GM12878 (cell line): ENCODE measurements around the gene RAB11A. TPM values are rescaled to one million over a fixed set of nuclear protein-coding genes. Genes with fewer than 3 reads are reported as not detected.

Experiments used
- ATAC-seq: fragments of 200-7000 bp; cut with Tn5 transposase; 3 replicates; pipeline ENCODE4 v1.9.1; 2020; ENCODE audit warnings: mild to moderate bottlenecking, moderate library complexity
- BruUV-seq: library from RNA; stranded (reverse); fragments of 400-500 nt; replicated peaks from 2 replicates; lab custom pipeline; 2021; lab: Mats Ljungman, UMichigan
- CTCF ChIA-PET: fragments of 300-600 bp; sonication (Branson Sonifier 250); formaldehyde crosslinking; extraction: SDS; loops from one replicate; lab custom pipeline; 2021; ENCODE audit warnings: inconsistent platforms; lab: Yijun Ruan, JAX
- POLR2A ChIA-PET: fragments of 350-600 bp; formaldehyde crosslinking; extraction: SDS; loops from one replicate; lab custom pipeline; 2021; ENCODE audit warnings: inconsistent platforms; lab: Charles Lee
- RAD21 ChIA-PET: fragments of 300-600 bp; sonication (Branson Sonifier 250); formaldehyde crosslinking; loops from one replicate; lab custom pipeline; 2023; ENCODE audit warnings: antibody characterized with exemption; ENCODE audit not compliant: unreplicated experiment; lab: Charles Lee
- SMC1A ChIA-PET: fragments of 300-600 bp; sonication (Branson Sonifier 250); formaldehyde crosslinking; loops from one replicate; lab custom pipeline; 2023; ENCODE audit not compliant: unreplicated experiment, uncharacterized antibody; lab: Charles Lee
- DNase-seq: peaks from one replicate; pipeline ENCODE4 v3.0.0-alpha.2; 2011; ENCODE audit warnings: low read depth, low spot score
- FAIRE-seq: peaks from 3 replicates; lab custom pipeline; 2011; peaks lifted over from hg19 to GRCh38; lab: Jason Lieb, UNC
- H2AFZ ChIP-seq: 2 replicates; pipeline ENCODE4 v1.6.0; 2011; ENCODE audit warnings: low read depth, low read length, control low read depth; ENCODE audit not compliant: control insufficient read depth
- H3K27ac ChIP-seq: 2 replicates; pipeline ENCODE4 v1.5.1; 2011; ENCODE audit warnings: control low read depth; ENCODE audit not compliant: control insufficient read depth, insufficient read depth
- H3K27me3 ChIP-seq, 2 experiments: replicated peaks in 1 of 2; 2 replicates each; pipeline versions ENCODE4 v1.6.0 to v1.6.1; 2011; ENCODE audit warnings: low read length in 1 of 2; ENCODE audit not compliant: control insufficient read depth in 2 of 2, insufficient read depth in 2 of 2
- H3K36me3 ChIP-seq, 2 experiments: 2 replicates each; pipeline ENCODE4 v1.5.1; 2011; ENCODE audit warnings: low read length in 1 of 2; ENCODE audit not compliant: control insufficient read depth in 2 of 2, insufficient read depth in 2 of 2
- H3K4me1 ChIP-seq: 2 replicates; pipeline ENCODE4 v1.6.1; 2011; ENCODE audit warnings: mild to moderate bottlenecking, low read length, moderate library complexity, mixed read lengths; ENCODE audit not compliant: control insufficient read depth, insufficient read depth
- H3K4me2 ChIP-seq: 2 replicates; pipeline ENCODE4 v1.6.0; 2011; ENCODE audit warnings: control low read depth; ENCODE audit not compliant: control insufficient read depth, insufficient read depth
- H3K4me3 ChIP-seq: fragments of 200-600 bp; sonication (generic); 2 replicates; pipeline ENCODE4 v1.5.1; 2016
- H3K79me2 ChIP-seq: 2 replicates; pipeline ENCODE4 v1.6.0; 2011; ENCODE audit warnings: low read length; ENCODE audit not compliant: control insufficient read depth, insufficient read depth
- H3K9ac ChIP-seq: 2 replicates; pipeline ENCODE4 v1.8.0; 2011; ENCODE audit warnings: low read length, control low read depth, mixed read lengths; ENCODE audit not compliant: control insufficient read depth, insufficient read depth
- H3K9me3 ChIP-seq: replicated peaks from 3 replicates; pipeline ENCODE4 v1.5.1; 2011; ENCODE audit warnings: mild to moderate bottlenecking, low read length; ENCODE audit not compliant: control insufficient read depth, insufficient read depth
- H4K20me1 ChIP-seq: 2 replicates; pipeline ENCODE4 v1.6.0; 2011; ENCODE audit not compliant: control insufficient read depth, insufficient read depth
- BACH1 ChIP-seq: fragments of 450-650 bp; IDR thresholded peaks from 2 replicates; pipeline ENCODE4 v1.6.1; 2017; ENCODE audit warnings: mild to moderate bottlenecking, borderline replicate concordance
- BHLHE40 ChIP-seq, 2 experiments: fragments of 450-650 bp in 1 of 2; IDR thresholded peaks; 2 replicates each; pipeline ENCODE4 v1.6.1; 2011 to 2017; ENCODE audit warnings: low read depth in 2 of 2, borderline replicate concordance in 1 of 2, improper control_type of control experiment in 1 of 2, low read length in 1 of 2, mild to moderate bottlenecking in 1 of 2
- CBX5 ChIP-seq: sonication (generic); IDR thresholded peaks from 2 replicates; pipeline ENCODE4 v1.6.1; 2016; ENCODE audit warnings: low read depth, moderate library complexity, mild to moderate bottlenecking, inconsistent platforms
- CREB1 ChIP-seq: IDR thresholded peaks from 2 replicates; pipeline ENCODE4 v1.6.1; 2012; ENCODE audit warnings: low read depth, mild to moderate bottlenecking, inconsistent platforms
- EP300 ChIP-seq, 2 experiments: fragments of 150-350 bp in 1 of 2; IDR thresholded peaks; 2 replicates each; pipeline ENCODE4 v1.6.1; 2011 to 2012; ENCODE audit warnings: low read depth in 2 of 2, low read length in 2 of 2, borderline replicate concordance in 1 of 2, improper control_type of control experiment in 1 of 2, inconsistent platforms in 1 of 2; ENCODE audit not compliant: control insufficient read depth in 1 of 2
- FOXM1 ChIP-seq: IDR thresholded peaks from 2 replicates; pipeline ENCODE4 v1.6.1; 2012; ENCODE audit warnings: low read depth, mild to moderate bottlenecking, inconsistent platforms, low read length, moderate library complexity
- KDM1A ChIP-seq: fragments of 200-600 bp; sonication (generic); IDR thresholded peaks from 2 replicates; pipeline ENCODE4 v1.6.1; 2016; ENCODE audit warnings: borderline replicate concordance
- MAX ChIP-seq: IDR thresholded peaks from 2 replicates; pipeline ENCODE4 v1.6.1; 2012; ENCODE audit warnings: low read depth, low read length, improper control_type of control experiment
- MEF2A ChIP-seq: IDR thresholded peaks from 2 replicates; pipeline ENCODE4 v1.6.1; 2011; ENCODE audit warnings: low read depth, mild to moderate bottlenecking, low read length, moderate library complexity; ENCODE audit not compliant: insufficient read depth
- MTA2 ChIP-seq: fragments of 450-650 bp; IDR thresholded peaks from 2 replicates; pipeline ENCODE4 v1.6.1; 2016; ENCODE audit warnings: low read depth, mild to moderate bottlenecking, moderate library complexity
- NFYA ChIP-seq: IDR thresholded peaks from 2 replicates; pipeline ENCODE4 v1.6.1; 2011; ENCODE audit warnings: low read depth, mild to moderate bottlenecking, low read length, improper control_type of control experiment, borderline replicate concordance
- RUNX3 ChIP-seq: IDR thresholded peaks from 2 replicates; pipeline ENCODE4 v1.6.1; 2012; ENCODE audit warnings: low read length, inconsistent platforms
- SUPT20H ChIP-seq: IDR thresholded peaks from 2 replicates; pipeline ENCODE4 v1.6.1; 2011; ENCODE audit warnings: low read depth, mild to moderate bottlenecking, low read length, moderate library complexity, borderline replicate concordance; ENCODE audit not compliant: control insufficient read depth
- ZNF384 ChIP-seq: IDR thresholded peaks from 2 replicates; pipeline ENCODE4 v1.6.1; 2012; ENCODE audit warnings: low read depth, mild to moderate bottlenecking, low read length, improper control_type of control experiment, borderline replicate concordance
- WGBS: methylation state at CpG from one replicate; pipeline ENCODE4 v1.1.6; 2016; ENCODE audit warnings: low lambda C conversion rate; ENCODE audit not compliant: insufficient replicate concordance, insufficient coverage; ENCODE audit errors: missing lambda C conversion rate; 5-methylcytosine and 5-hydroxymethylcytosine counted together
- in situ Hi-C: fragments of 300-500 bp; cut with MboI; formaldehyde crosslinking; loops from 9 replicates; pipeline ENCODE4 v1.14.3; 2018; ENCODE audit warnings: mixed read lengths
- intact Hi-C: fragments of 100-400 bp; cut with micrococcal nuclease; formaldehyde crosslinking; loops from one replicate; pipeline ENCODE4 v1.14.2; 2022; ENCODE audit not compliant: unreplicated experiment
- polyA plus RNA-seq, 11 experiments: library from polyadenylated mRNA; depleted of rRNA in 4 of 11; unstranded in 6 of 11; stranded (reverse) in 5 of 11; fragments of >200 nt; fragmentation: Nextera tagmentation in 4 of 11; fragmentation: Illumina TruSeq in 1 of 11; extraction: Ambion mirVana in 4 of 11; extraction: Trizol in 1 of 11; gene quantifications; 1 replicate in 1 of 11; 2 replicates in 10 of 11; pipeline versions ENCODE4 v1.2.1 to v1.2.3, GENCODE V29; 2011 to 2016; ENCODE audit warnings: inconsistent platforms in 2 of 11, missing spikeins in 2 of 11, low read depth in 1 of 11
- total RNA-seq, 4 experiments: library from RNA; depleted of rRNA in 3 of 4; stranded (reverse); fragments of >200 nt in 3 of 4; fragmentation: Illumina TruSeq in 1 of 4; extraction: Trizol in 1 of 4; gene quantifications; 2 replicates each; pipeline versions ENCODE4 v1.2.1 to v1.2.3, GENCODE V29; 2013 to 2021
- TF ChIP-seq, protein P1 (sequence below): fragments of 450-650 bp; IDR thresholded peaks from 2 replicates; pipeline ENCODE4 v1.6.1; 2017; ENCODE audit warnings: mild to moderate bottlenecking, moderate library complexity
- TF ChIP-seq, protein P2 (sequence below): fragments of 450-650 bp; IDR thresholded peaks from 2 replicates; pipeline ENCODE4 v1.6.1; 2016; ENCODE audit warnings: mild to moderate bottlenecking

The RAB11A gene
- total and polyA plus RNA-seq, 10 of the 15 experiments (the other 5 are each of a cell fraction or from before 2014, with no cell fraction given), result 128 to 387 (median 224) TPM

- Histone ChIP-seq H3K9ac (peak overlapping the region; percentile 44), H3K36me3 (peaks cover 0 to 3% of the 10 kb centered on the region in 2 experiments; a peak in 2 of 4 replicates), H2AFZ (peak overlapping the region; percentile 44), H3K27ac (peak overlapping the region; percentile 85), H3K4me1 (peaks cover 67% of the 10 kb centered on the region), H3K4me3 (0 out of 2 replicates have a peak overlapping the region, but pooled peaks have one; percentile 13), H3K4me2 (peak overlapping the region; percentile 90), H3K9me3 (no peaks in the 10 kb centered on the region), H3K27me3 (no peaks in the 10 kb centered on the region), H4K20me1 (no peaks in the 10 kb centered on the region), H3K79me2 (no peaks in the 10 kb centered on the region)
- ChIA-PET SMC1A (interaction anchor here (0.7 to 6.6 kb wide), 32 partner anchors 12 to 582 kb away, joined by 3 to 70 read pairs (median 5); partner anchors contain the start of genes DENND4A and RAB11A), RAD21 (interaction anchor here (0.6 to 3.7 kb wide), 41 partner anchors 11 to 582 kb away, joined by 3 to 61 read pairs (median 4); partner anchors contain the start of genes DIS3L, INTS14 and RAB11A), POLR2A (interaction anchor here (0.6 to 3.1 kb wide), 10 partner anchors 9 to 96 kb away, joined by 3 to 19 read pairs (median 8); partner anchors contain the start of gene RAB11A), CTCF (interaction anchor here (0.6 to 4.5 kb wide), 41 partner anchors 9 to 582 kb away, joined by 3 to 42 read pairs (median 5); partner anchors contain the start of gene RAB11A)
- ATAC-seq, result peak; percentile 85
- in situ Hi-C loops (no loop called here), intact Hi-C loops (loop anchor here (1.0 to 2.0 kb wide), 4 partner anchors 66 to 274 kb away; no protein-coding TSS in a partner anchor)
- 6% methylated on average over 16 of the region's 16 CpGs for WGBS
- BruUV-seq, result TSS peak; percentile 61
- peak; percentile 84 for DNase-seq
- FAIRE-seq, result no peak
- TF ChIP-seq SUPT20H, result no peak
- no peak for TF ChIP-seq ZNF384
- TF ChIP-seq KDM1A, result no peak
- 0 out of 2 replicates have a peak, but pooled peaks have one; percentile 47 for TF ChIP-seq MEF2A
- TF ChIP-seq FOXM1, result peak; percentile 65
- TF ChIP-seq BACH1, result peak; percentile 24
- peak; percentile 98 for TF ChIP-seq RUNX3
- TF ChIP-seq, protein P1, sequence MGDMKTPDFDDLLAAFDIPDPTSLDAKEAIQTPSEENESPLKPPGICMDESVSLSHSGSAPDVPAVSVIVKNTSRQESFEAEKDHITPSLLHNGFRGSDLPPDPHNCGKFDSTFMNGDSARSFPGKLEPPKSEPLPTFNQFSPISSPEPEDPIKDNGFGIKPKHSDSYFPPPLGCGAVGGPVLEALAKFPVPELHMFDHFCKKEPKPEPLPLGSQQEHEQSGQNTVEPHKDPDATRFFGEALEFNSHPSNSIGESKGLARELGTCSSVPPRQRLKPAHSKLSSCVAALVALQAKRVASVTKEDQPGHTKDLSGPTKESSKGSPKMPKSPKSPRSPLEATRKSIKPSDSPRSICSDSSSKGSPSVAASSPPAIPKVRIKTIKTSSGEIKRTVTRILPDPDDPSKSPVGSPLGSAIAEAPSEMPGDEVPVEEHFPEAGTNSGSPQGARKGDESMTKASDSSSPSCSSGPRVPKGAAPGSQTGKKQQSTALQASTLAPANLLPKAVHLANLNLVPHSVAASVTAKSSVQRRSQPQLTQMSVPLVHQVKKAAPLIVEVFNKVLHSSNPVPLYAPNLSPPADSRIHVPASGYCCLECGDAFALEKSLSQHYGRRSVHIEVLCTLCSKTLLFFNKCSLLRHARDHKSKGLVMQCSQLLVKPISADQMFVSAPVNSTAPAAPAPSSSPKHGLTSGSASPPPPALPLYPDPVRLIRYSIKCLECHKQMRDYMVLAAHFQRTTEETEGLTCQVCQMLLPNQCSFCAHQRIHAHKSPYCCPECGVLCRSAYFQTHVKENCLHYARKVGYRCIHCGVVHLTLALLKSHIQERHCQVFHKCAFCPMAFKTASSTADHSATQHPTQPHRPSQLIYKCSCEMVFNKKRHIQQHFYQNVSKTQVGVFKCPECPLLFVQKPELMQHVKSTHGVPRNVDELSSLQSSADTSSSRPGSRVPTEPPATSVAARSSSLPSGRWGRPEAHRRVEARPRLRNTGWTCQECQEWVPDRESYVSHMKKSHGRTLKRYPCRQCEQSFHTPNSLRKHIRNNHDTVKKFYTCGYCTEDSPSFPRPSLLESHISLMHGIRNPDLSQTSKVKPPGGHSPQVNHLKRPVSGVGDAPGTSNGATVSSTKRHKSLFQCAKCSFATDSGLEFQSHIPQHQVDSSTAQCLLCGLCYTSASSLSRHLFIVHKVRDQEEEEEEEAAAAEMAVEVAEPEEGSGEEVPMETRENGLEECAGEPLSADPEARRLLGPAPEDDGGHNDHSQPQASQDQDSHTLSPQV, result 0 out of 2 replicates have a peak, but pooled peaks have one; percentile 14
- TF ChIP-seq MAX, result no peak
- peak; percentile 53; the same call in 1 of the 2 replicates for TF ChIP-seq CREB1
- TF ChIP-seq BHLHE40 (IDR thresholded peaks at IDR 0.05; ENCODE audit: borderline replicate concordance in 1 of 2, low read depth in 2 of 2, low read length in 1 of 2), result peak; percentile 74 to 75
- TF ChIP-seq NFYA, result no peak
- TF ChIP-seq, protein P2, sequence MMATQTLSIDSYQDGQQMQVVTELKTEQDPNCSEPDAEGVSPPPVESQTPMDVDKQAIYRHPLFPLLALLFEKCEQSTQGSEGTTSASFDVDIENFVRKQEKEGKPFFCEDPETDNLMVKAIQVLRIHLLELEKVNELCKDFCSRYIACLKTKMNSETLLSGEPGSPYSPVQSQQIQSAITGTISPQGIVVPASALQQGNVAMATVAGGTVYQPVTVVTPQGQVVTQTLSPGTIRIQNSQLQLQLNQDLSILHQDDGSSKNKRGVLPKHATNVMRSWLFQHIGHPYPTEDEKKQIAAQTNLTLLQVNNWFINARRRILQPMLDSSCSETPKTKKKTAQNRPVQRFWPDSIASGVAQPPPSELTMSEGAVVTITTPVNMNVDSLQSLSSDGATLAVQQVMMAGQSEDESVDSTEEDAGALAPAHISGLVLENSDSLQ, result peak; percentile 67; the same call in 1 of the 2 replicates
- no peak for TF ChIP-seq CBX5
- peak; percentile 88 for TF ChIP-seq MTA2
- peak; percentile 79 to 90; a peak in 3 of 4 replicates for TF ChIP-seq EP300 (IDR thresholded peaks at IDR 0.05; ENCODE audit: borderline replicate concordance in 1 of 2, control insufficient read depth in 1 of 2, low read depth in 2 of 2, low read length in 2 of 2)
Observed at GRCh38 chr15:65916664-65917406, 47.5 kb downstream of the RAB11A start.
